ENCODE data around the gene ADRA2B. TPM values are rescaled to one million over a fixed set of nuclear protein-coding genes. Genes with fewer than 3 reads are reported as not detected.

Gene ADRA2B
- total RNA-seq, 1 experiment from 2014 or later = 0.47 TPM

DNA sequence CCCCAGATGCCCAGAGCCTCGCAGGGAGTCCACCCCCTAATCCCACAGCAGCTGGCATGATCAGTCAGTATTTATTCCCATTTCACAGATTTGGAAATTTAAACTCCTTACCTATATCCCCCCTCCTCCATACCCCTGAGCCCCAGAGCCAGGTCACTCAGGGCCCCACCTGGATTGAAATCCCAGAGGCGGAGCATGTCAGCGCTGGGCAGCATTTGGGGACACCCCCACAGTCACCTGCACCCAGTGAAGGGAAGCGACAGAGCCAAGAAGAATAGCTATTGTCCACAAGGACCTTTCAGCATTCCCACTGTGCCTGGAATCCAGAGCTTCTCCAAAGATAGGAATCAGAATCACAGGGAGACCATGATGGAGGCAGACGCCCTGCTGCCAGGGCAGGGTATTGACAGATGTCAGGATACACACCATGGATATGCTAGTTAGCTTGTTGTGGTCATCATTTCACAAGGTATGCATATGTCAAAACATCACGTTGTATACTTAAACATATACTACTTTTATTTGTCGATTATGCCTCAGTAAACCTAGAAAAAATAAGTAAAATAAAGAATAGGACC is 22.9 kb upstream of the ADRA2B start:
- H3K4me3 ChIP-seq (replicated peaks in 1 of 2; ENCODE audit: low read depth in 1 of 2, low read length in 2 of 2) = no peak overlapping the region
- H3K9ac ChIP-seq (ENCODE audit: low read length) = no peak overlapping the region
- DNase-seq (ENCODE audit: low read depth, low spot score) (no peak), ATAC-seq (no peak)
- ChIA-PET POLR2A (interaction anchor here (1.1 kb wide), 1 partner anchor 69 kb away, joined by 3 read pairs; the partner anchor contains the start of gene STARD7), RAD21 (ENCODE audit: low non-redundant PET in 1 of 2, low total read pairs in 2 of 2, uncharacterized antibody in 2 of 2, unreplicated experiment in 2 of 2) (interaction anchor here (0.9 to 2.2 kb wide), 3 partner anchors 35 to 121 kb away, joined by 3 to 16 read pairs (median 12); no protein-coding TSS in a partner anchor), CTCF (interaction anchor here (1.2 to 2.3 kb wide), 9 partner anchors 10 to 370 kb away, joined by 3 to 58 read pairs (median 5); partner anchors contain the start of genes ADRA2B and STARD7)
- peaks cover 7 to 27% of the 10 kb centered on the region in 2 experiments for H3K4me1 ChIP-seq (ENCODE audit: control insufficient read depth in 1 of 2, insufficient read depth in 2 of 2, low read length in 2 of 2)
- H3K27me3 ChIP-seq (ENCODE audit: insufficient read depth, low read length) = no peaks in the 10 kb centered on the region
- no peaks in the 10 kb centered on the region for H3K9me2 ChIP-seq (ENCODE audit: insufficient read depth)
- no peak for TF ChIP-seq ELF1 (IDR thresholded peaks at IDR 0.05; ENCODE audit: borderline replicate concordance, low read depth)
- TF ChIP-seq RAD21 (IDR thresholded peaks at IDR 0.05; ENCODE audit: low read depth) = no peak
- TF ChIP-seq SP1 (IDR thresholded peaks at IDR 0.05; ENCODE audit: low read depth) = no peak
- no peak for TF ChIP-seq EZH2phosphoT487 (IDR thresholded peaks at IDR 0.05; ENCODE audit: borderline replicate concordance)
- no peak for TF ChIP-seq ZNF274 (IDR thresholded peaks at IDR 0.05; ENCODE audit: low read depth, low read length)
- no peak for TF ChIP-seq FOSL1 (IDR thresholded peaks at IDR 0.05; ENCODE audit: low read depth)
- no peak for TF ChIP-seq JUND (IDR thresholded peaks at IDR 0.05)
- no peak for TF ChIP-seq EZH2 (IDR thresholded peaks at IDR 0.05)
- TF ChIP-seq CBX3 (IDR thresholded peaks at IDR 0.05; ENCODE audit: low read depth) = no peak
- TF ChIP-seq SRF (IDR thresholded peaks at IDR 0.05; ENCODE audit: low read depth) = no peak
- TF ChIP-seq, protein P1, sequence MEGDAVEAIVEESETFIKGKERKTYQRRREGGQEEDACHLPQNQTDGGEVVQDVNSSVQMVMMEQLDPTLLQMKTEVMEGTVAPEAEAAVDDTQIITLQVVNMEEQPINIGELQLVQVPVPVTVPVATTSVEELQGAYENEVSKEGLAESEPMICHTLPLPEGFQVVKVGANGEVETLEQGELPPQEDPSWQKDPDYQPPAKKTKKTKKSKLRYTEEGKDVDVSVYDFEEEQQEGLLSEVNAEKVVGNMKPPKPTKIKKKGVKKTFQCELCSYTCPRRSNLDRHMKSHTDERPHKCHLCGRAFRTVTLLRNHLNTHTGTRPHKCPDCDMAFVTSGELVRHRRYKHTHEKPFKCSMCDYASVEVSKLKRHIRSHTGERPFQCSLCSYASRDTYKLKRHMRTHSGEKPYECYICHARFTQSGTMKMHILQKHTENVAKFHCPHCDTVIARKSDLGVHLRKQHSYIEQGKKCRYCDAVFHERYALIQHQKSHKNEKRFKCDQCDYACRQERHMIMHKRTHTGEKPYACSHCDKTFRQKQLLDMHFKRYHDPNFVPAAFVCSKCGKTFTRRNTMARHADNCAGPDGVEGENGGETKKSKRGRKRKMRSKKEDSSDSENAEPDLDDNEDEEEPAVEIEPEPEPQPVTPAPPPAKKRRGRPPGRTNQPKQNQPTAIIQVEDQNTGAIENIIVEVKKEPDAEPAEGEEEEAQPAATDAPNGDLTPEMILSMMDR (IDR thresholded peaks at IDR 0.05 in 2 of 3, conservative IDR thresholded peaks at IDR 0.05 in 1 of 3; ENCODE audit: borderline replicate concordance in 1 of 3, insufficient read depth in 1 of 3, low read depth in 2 of 3, low read length in 2 of 3) = no peak
- TF ChIP-seq SIN3A (IDR thresholded peaks at IDR 0.05; ENCODE audit: low read depth) = no peak
- TF ChIP-seq TCF7L2 (IDR thresholded peaks at IDR 0.05; ENCODE audit: borderline replicate concordance, extremely low read depth, insufficient read depth, insufficient read length) = no peak
- H3K79me2 ChIP-seq (ENCODE audit: insufficient read depth, low read length) = peaks cover 14% of the 10 kb centered on the region
- H3K9me3 ChIP-seq (ENCODE audit: control insufficient read depth in 1 of 2, insufficient read depth in 1 of 2, low read depth in 1 of 2, low read length in 2 of 2) = no peaks in the 10 kb centered on the region
- intact Hi-C loops (cut with micrococcal nuclease) = loop anchor here (2.0 kb wide), 1 partner anchor 128 kb away; the partner anchor contains the start of gene CIAO1
- no peak overlapping the region; the same call in 1 of the 2 replicates for H3K27ac ChIP-seq (ENCODE audit: low read depth, low read length)
- H4K20me1 ChIP-seq (ENCODE audit: insufficient read depth) = no peaks in the 10 kb centered on the region
- peak overlapping the region; percentile 40; the same call in 1 of the 2 replicates for H3K4me2 ChIP-seq (ENCODE audit: low read length)
- peaks cover 4 to 15% of the 10 kb centered on the region in 2 experiments; a peak in 2 of 4 replicates for H3K36me3 ChIP-seq (ENCODE audit: control insufficient read depth in 1 of 2, insufficient read depth in 2 of 2, low read length in 2 of 2)
- BruUV-seq (replicated peaks) = no TSS peak
- H2AFZ ChIP-seq (ENCODE audit: low read depth, low read length, poor library complexity, severe bottlenecking) = no peak overlapping the region

Measured in HCT116 (cell line).